ENCODE results near the gene RBMS3. TPM values are rescaled to one million over a fixed set of nuclear protein-coding genes. Genes with fewer than 3 reads are reported as not detected.

RBMS3 gene
- total and polyA plus RNA-seq, 2 experiments from 2014 or later, result 34.9 to 37.1 TPM

DNA sequence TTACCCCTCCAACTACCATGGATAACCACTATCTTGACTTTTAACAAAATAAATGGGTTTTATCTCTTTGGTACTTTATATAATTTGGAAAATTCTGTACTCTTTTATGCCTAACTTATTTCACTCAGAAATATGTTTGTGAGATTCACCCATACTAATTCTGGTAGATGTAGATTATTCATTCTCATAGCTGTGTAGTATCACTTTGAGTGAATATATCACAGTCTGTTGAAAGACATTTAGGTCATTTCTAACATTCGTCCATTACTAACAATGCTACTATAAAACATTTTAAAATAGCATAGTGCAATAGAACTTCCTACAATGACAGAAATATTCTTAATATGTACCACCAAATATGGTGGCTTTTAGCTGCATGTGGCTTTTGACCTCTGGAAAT, 542.4 kb downstream of the RBMS3 start:
- TF ChIP-seq, protein P1, sequence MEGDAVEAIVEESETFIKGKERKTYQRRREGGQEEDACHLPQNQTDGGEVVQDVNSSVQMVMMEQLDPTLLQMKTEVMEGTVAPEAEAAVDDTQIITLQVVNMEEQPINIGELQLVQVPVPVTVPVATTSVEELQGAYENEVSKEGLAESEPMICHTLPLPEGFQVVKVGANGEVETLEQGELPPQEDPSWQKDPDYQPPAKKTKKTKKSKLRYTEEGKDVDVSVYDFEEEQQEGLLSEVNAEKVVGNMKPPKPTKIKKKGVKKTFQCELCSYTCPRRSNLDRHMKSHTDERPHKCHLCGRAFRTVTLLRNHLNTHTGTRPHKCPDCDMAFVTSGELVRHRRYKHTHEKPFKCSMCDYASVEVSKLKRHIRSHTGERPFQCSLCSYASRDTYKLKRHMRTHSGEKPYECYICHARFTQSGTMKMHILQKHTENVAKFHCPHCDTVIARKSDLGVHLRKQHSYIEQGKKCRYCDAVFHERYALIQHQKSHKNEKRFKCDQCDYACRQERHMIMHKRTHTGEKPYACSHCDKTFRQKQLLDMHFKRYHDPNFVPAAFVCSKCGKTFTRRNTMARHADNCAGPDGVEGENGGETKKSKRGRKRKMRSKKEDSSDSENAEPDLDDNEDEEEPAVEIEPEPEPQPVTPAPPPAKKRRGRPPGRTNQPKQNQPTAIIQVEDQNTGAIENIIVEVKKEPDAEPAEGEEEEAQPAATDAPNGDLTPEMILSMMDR (IDR thresholded peaks at IDR 0.05; ENCODE audit: poor library complexity), result no peak
- no peak for TF ChIP-seq EZH2phosphoT487 (IDR thresholded peaks at IDR 0.05; ENCODE audit: low read depth, severe bottlenecking, unreplicated experiment)
- no peak for TF ChIP-seq EZH2 (IDR thresholded peaks at IDR 0.05; ENCODE audit: borderline replicate concordance)
- 94% methylated on average over 1 of the region's 1 CpG for WGBS (ENCODE audit: low lambda C conversion rate, missing lambda C conversion rate)
- Histone ChIP-seq H3K4me1 (ENCODE audit: insufficient read depth) (no peaks in the 10 kb centered on the region), H3K79me2 (no peaks in the 10 kb centered on the region), H3K4me2 (no peak overlapping the region), H3K4me3 (no peak overlapping the region), H3K9me2 (replicated peaks; ENCODE audit: insufficient read depth) (no peaks in the 10 kb centered on the region), H3K27ac (no peak overlapping the region), H3K27me3 (no peaks in the 10 kb centered on the region), H4K20me1 (ENCODE audit: insufficient read depth, poor library complexity, severe bottlenecking) (no peaks in the 10 kb centered on the region), H2AFZ (no peak overlapping the region), H3K36me3 (replicated peaks; ENCODE audit: insufficient read depth, low read depth) (no peaks in the 10 kb centered on the region), H3K9me3 (ENCODE audit: low read depth) (no peaks in the 10 kb centered on the region)
- DNase-seq (ENCODE audit: low spot score), result no peak

- Histone ChIP-seq H2AFZ (no peak overlapping the region), H3K4me2 (no peak overlapping the region), H3K27me3 (no peaks in the 10 kb centered on the region), H4K20me1 (ENCODE audit: insufficient read depth, poor library complexity, severe bottlenecking) (no peaks in the 10 kb centered on the region), H3K4me3 (no peak overlapping the region), H3K27ac (no peak overlapping the region), H3K79me2 (no peaks in the 10 kb centered on the region), H3K4me1 (ENCODE audit: insufficient read depth) (no peaks in the 10 kb centered on the region), H3K9me2 (replicated peaks; ENCODE audit: insufficient read depth) (no peaks in the 10 kb centered on the region), H3K9me3 (ENCODE audit: low read depth) (no peaks in the 10 kb centered on the region), H3K36me3 (replicated peaks; ENCODE audit: insufficient read depth, low read depth) (no peaks in the 10 kb centered on the region)
- DNase-seq (ENCODE audit: low spot score), result no peak
- TF ChIP-seq, protein P1 (IDR thresholded peaks at IDR 0.05; ENCODE audit: poor library complexity), result no peak
- no peak for TF ChIP-seq EZH2 (IDR thresholded peaks at IDR 0.05; ENCODE audit: borderline replicate concordance)
Measured at GRCh38 chr3:29826712-29827111, 545.8 kb downstream of the RBMS3 start.

- Histone ChIP-seq H2AFZ (no peak overlapping the region), H4K20me1 (ENCODE audit: insufficient read depth, poor library complexity, severe bottlenecking) (no peaks in the 10 kb centered on the region), H3K4me1 (ENCODE audit: insufficient read depth) (no peaks in the 10 kb centered on the region), H3K4me3 (no peak overlapping the region), H3K79me2 (no peaks in the 10 kb centered on the region), H3K4me2 (no peak overlapping the region), H3K27me3 (no peaks in the 10 kb centered on the region), H3K36me3 (replicated peaks; ENCODE audit: insufficient read depth, low read depth) (no peaks in the 10 kb centered on the region), H3K27ac (no peak overlapping the region), H3K9me2 (replicated peaks; ENCODE audit: insufficient read depth) (no peaks in the 10 kb centered on the region), H3K9me3 (ENCODE audit: low read depth) (no peaks in the 10 kb centered on the region)
- DNase-seq (ENCODE audit: low spot score), result no peak
- no peak for TF ChIP-seq EZH2 (IDR thresholded peaks at IDR 0.05; ENCODE audit: borderline replicate concordance)
- TF ChIP-seq, protein P1 (IDR thresholded peaks at IDR 0.05; ENCODE audit: poor library complexity), result no peak
- no peak for TF ChIP-seq EZH2phosphoT487 (IDR thresholded peaks at IDR 0.05; ENCODE audit: low read depth, severe bottlenecking, unreplicated experiment)
Measured at GRCh38 chr3:29827756-29828155, 546.9 kb downstream of the RBMS3 start.

DNA sequence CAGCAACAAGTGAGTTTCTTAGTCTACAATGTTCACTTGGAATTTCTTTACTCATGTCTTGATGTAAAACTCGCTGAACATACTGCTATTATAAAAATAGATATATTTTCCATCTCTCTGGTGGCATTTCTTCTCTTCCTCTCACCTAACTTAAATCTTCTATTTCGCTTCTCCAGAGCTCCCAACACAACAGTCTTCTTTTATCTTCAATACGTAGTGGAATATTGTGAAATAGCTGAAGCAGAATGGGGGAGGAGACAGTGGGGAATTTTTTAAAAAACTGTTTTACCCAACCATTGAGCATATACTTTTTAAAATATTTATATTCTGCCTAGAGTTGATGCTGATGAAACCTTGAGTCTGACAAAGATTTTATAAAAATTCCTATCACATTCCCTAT, 548.5 kb downstream of the RBMS3 start:
- 92% methylated on average over 3 of the region's 3 CpGs for WGBS (ENCODE audit: low lambda C conversion rate, missing lambda C conversion rate)
- DNase-seq (ENCODE audit: low spot score), result no peak
- no peaks in the 10 kb centered on the region for H3K4me1 ChIP-seq (ENCODE audit: insufficient read depth)
- no peaks in the 10 kb centered on the region for H3K9me2 ChIP-seq (replicated peaks; ENCODE audit: insufficient read depth)
- no peaks in the 10 kb centered on the region for H4K20me1 ChIP-seq (ENCODE audit: insufficient read depth, poor library complexity, severe bottlenecking)
- H3K27me3 ChIP-seq, result no peaks in the 10 kb centered on the region
- no peak overlapping the region for H3K4me2 ChIP-seq
- H3K79me2 ChIP-seq, result no peaks in the 10 kb centered on the region
- H3K36me3 ChIP-seq (replicated peaks; ENCODE audit: insufficient read depth, low read depth), result no peaks in the 10 kb centered on the region
- H2AFZ ChIP-seq, result no peak overlapping the region
- H3K9me3 ChIP-seq (ENCODE audit: low read depth), result no peaks in the 10 kb centered on the region
- H3K4me3 ChIP-seq, result no peak overlapping the region
- TF ChIP-seq EZH2 (IDR thresholded peaks at IDR 0.05; ENCODE audit: borderline replicate concordance) (no peak), EZH2phosphoT487 (IDR thresholded peaks at IDR 0.05; ENCODE audit: low read depth, severe bottlenecking, unreplicated experiment) (no peak)
- TF ChIP-seq, protein P1 (IDR thresholded peaks at IDR 0.05; ENCODE audit: poor library complexity), result no peak
- H3K27ac ChIP-seq, result no peak overlapping the region

All from hepatocyte (in vitro differentiated cells).